Measurements from ENCODE around the gene UXT. TPM values are rescaled to one million over a fixed set of nuclear protein-coding genes. Genes with fewer than 3 reads are reported as not detected.

The UXT gene
- total and polyA plus RNA-seq, 2 of the 13 experiments (the other 11 are each of a cell fraction or from before 2014, with no cell fraction given) = 107 to 123 TPM

DNA sequence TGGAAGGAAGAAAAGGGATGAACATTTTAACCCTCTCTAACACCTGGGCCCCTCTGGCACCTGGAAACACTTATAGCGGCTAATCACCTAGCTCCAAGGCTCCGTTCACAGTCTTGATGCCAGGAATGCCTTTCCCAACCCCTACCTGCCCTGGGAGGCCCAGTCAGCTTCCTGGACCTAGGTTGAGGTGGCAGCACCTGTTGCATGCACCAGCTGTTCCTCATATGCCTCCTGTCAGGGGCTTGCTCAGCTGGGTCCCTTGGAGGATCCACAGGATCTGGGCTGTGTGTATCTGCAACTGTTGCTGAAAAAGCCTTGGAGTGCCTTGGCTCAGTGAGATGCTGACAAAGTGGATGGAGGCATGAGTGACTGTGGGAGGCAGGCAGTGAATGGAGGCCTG, 33.6 kb downstream of the UXT start (continued):
- no peak for TF ChIP-seq PAX8 (CRISPR knock-in tag; IDR thresholded peaks at IDR 0.05; ENCODE audit: borderline replicate concordance)
- TF ChIP-seq ZNF572 (CRISPR knock-in tag; IDR thresholded peaks at IDR 0.05) = no peak

DNA sequence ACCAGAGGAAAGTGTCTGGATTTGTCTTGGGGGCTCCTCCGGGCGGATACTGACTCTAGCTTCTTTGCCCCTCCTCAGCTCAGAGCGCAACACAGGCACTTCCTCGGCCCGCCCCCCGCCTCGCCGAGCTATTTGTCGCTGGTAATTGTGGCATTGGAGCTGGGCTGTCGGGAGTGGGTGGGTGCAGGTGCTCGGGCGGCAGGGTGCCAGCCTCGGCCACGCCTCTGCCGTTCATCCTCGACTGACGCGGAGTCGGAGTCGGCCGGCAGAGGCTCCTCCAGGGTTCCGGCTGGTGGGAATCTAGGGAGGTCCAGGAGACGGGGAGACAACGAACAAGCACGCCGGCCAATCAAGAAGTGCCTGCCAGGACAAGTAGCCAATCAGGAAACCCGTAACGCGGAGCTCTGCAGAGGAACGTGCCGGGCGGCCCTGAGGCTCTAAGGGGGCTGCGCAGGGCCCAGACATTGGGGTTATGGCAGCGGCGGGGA, 35.4 kb downstream of the UXT start:
- intact Hi-C loops (cut with micrococcal nuclease; ENCODE audit: unreplicated experiment) (no loop called here), in situ Hi-C loops (cut with HindIII; ENCODE audit: extremely low pct_ligation_motif_present, low pct_unique_long_range_greater_than_20kb) (no loop called here)
- no TSS peak for BruUV-seq (replicated peaks)
- ChIA-PET POLR2A (no interaction called here), CTCF (ENCODE audit: low intra/inter-chr PET ratio, low total read pairs) (no interaction called here)
- no peaks in the 10 kb centered on the region for H3K9me3 ChIP-seq (ENCODE audit: low read length)
- peak; percentile 29 for DNase-seq (ENCODE audit: low spot score)
- peaks cover 0 to 13% of the 10 kb centered on the region in 2 experiments; a peak in 1 of 5 replicates for H3K27me3 ChIP-seq (ENCODE audit: control insufficient read depth in 1 of 2, insufficient read depth in 2 of 2, low read length in 2 of 2)
- no peak for FAIRE-seq
- no peaks in the 10 kb centered on the region for H3K4me1 ChIP-seq (ENCODE audit: insufficient read depth, low read length)
- peak; percentile 81 for ATAC-seq
- peak overlapping the region; percentile 53 for H3K4me2 ChIP-seq (ENCODE audit: low read depth, low read length)
- WGBS (ENCODE audit: low lambda C conversion rate) = 19% methylated on average over 3 of the region's 35 CpGs
- peak overlapping the region in 1 of 3 experiments; percentile 37; a peak in 1 of 6 replicates for H3K4me3 ChIP-seq (replicated peaks in 1 of 3; ENCODE audit: insufficient read depth in 1 of 3, low read depth in 2 of 3, low read length in 3 of 3)
- H3K79me2 ChIP-seq (ENCODE audit: insufficient read depth, low read length) = no peaks in the 10 kb centered on the region
- no peak overlapping the region for H3K27ac ChIP-seq (ENCODE audit: extremely low read length, insufficient read depth, low read length)
- no peaks in the 10 kb centered on the region for H4K20me1 ChIP-seq (ENCODE audit: insufficient read depth, low read length)
- no peak overlapping the region for H2AFZ ChIP-seq (ENCODE audit: low read length)
- no peaks in the 10 kb centered on the region for H3K36me3 ChIP-seq (replicated peaks in 1 of 2; ENCODE audit: control insufficient read depth in 1 of 2, insufficient read depth in 2 of 2, low read length in 2 of 2)
- no peak overlapping the region for H3K9ac ChIP-seq (ENCODE audit: insufficient read depth, low read depth, low read length)
- TF ChIP-seq NFYC (CRISPR knock-in tag; IDR thresholded peaks at IDR 0.05) (peak; percentile 69), JUND (CRISPR knock-in tag; IDR thresholded peaks at IDR 0.05) (no peak), ZFY (CRISPR knock-in tag; IDR thresholded peaks at IDR 0.05) (no peak), ELF1 (CRISPR knock-in tag; IDR thresholded peaks at IDR 0.05) (no peak), MTF1 (CRISPR knock-in tag; IDR thresholded peaks at IDR 0.05) (no peak), SP2 (CRISPR knock-in tag; IDR thresholded peaks at IDR 0.05) (peak; percentile 50; the same call in 1 of the 2 replicates), ZNF782 (CRISPR knock-in tag; IDR thresholded peaks at IDR 0.05; ENCODE audit: borderline replicate concordance) (no peak), ISL2 (CRISPR knock-in tag; IDR thresholded peaks at IDR 0.05) (no peak)
- TF ChIP-seq, protein P1, sequence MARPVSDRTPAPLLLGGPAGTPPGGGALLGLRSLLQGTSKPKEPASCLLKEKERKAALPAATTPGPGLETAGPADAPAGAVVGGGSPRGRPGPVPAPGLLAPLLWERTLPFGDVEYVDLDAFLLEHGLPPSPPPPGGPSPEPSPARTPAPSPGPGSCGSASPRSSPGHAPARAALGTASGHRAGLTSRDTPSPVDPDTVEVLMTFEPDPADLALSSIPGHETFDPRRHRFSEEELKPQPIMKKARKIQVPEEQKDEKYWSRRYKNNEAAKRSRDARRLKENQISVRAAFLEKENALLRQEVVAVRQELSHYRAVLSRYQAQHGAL (CRISPR knock-in tag; IDR thresholded peaks at IDR 0.05; ENCODE audit: not compliant biosample characterization) = no peak
- TF ChIP-seq, protein P2, sequence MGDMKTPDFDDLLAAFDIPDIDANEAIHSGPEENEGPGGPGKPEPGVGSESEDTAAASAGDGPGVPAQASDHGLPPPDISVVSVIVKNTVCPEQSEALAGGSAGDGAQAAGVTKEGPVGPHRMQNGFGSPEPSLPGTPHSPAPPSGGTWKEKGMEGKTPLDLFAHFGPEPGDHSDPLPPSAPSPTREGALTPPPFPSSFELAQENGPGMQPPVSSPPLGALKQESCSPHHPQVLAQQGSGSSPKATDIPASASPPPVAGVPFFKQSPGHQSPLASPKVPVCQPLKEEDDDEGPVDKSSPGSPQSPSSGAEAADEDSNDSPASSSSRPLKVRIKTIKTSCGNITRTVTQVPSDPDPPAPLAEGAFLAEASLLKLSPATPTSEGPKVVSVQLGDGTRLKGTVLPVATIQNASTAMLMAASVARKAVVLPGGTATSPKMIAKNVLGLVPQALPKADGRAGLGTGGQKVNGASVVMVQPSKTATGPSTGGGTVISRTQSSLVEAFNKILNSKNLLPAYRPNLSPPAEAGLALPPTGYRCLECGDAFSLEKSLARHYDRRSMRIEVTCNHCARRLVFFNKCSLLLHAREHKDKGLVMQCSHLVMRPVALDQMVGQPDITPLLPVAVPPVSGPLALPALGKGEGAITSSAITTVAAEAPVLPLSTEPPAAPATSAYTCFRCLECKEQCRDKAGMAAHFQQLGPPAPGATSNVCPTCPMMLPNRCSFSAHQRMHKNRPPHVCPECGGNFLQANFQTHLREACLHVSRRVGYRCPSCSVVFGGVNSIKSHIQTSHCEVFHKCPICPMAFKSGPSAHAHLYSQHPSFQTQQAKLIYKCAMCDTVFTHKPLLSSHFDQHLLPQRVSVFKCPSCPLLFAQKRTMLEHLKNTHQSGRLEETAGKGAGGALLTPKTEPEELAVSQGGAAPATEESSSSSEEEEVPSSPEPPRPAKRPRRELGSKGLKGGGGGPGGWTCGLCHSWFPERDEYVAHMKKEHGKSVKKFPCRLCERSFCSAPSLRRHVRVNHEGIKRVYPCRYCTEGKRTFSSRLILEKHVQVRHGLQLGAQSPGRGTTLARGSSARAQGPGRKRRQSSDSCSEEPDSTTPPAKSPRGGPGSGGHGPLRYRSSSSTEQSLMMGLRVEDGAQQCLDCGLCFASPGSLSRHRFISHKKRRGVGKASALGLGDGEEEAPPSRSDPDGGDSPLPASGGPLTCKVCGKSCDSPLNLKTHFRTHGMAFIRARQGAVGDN (CRISPR knock-in tag; IDR thresholded peaks at IDR 0.05) = peak; percentile 27; the same call in 1 of the 2 replicates
- TF ChIP-seq, protein P3, sequence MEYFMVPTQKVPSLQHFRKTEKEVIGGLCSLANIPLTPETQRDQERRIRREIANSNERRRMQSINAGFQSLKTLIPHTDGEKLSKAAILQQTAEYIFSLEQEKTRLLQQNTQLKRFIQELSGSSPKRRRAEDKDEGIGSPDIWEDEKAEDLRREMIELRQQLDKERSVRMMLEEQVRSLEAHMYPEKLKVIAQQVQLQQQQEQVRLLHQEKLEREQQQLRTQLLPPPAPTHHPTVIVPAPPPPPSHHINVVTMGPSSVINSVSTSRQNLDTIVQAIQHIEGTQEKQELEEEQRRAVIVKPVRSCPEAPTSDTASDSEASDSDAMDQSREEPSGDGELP (IDR thresholded peaks at IDR 0.05; ENCODE audit: borderline replicate concordance, low read depth) = no peak
- TF ChIP-seq, protein P4, sequence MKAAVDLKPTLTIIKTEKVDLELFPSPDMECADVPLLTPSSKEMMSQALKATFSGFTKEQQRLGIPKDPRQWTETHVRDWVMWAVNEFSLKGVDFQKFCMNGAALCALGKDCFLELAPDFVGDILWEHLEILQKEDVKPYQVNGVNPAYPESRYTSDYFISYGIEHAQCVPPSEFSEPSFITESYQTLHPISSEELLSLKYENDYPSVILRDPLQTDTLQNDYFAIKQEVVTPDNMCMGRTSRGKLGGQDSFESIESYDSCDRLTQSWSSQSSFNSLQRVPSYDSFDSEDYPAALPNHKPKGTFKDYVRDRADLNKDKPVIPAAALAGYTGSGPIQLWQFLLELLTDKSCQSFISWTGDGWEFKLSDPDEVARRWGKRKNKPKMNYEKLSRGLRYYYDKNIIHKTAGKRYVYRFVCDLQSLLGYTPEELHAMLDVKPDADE (CRISPR knock-in tag; IDR thresholded peaks at IDR 0.05) = no peak
- TF ChIP-seq, protein P5, sequence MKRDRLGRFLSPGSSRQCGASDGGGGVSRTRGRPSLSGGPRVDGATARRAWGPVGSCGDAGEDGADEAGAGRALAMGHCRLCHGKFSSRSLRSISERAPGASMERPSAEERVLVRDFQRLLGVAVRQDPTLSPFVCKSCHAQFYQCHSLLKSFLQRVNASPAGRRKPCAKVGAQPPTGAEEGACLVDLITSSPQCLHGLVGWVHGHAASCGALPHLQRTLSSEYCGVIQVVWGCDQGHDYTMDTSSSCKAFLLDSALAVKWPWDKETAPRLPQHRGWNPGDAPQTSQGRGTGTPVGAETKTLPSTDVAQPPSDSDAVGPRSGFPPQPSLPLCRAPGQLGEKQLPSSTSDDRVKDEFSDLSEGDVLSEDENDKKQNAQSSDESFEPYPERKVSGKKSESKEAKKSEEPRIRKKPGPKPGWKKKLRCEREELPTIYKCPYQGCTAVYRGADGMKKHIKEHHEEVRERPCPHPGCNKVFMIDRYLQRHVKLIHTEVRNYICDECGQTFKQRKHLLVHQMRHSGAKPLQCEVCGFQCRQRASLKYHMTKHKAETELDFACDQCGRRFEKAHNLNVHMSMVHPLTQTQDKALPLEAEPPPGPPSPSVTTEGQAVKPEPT (CRISPR knock-in tag; IDR thresholded peaks at IDR 0.05; ENCODE audit: low read depth) = no peak
